D721Med (cell line): ENCODE measurements around the gene TLK1.

Source experiments
- DNase-seq: peaks from one replicate; pipeline ENCODE4 v3.0.0; 2011; ENCODE audit warnings: low spot score; ENCODE audit not compliant: insufficient read length
- FAIRE-seq: peaks from 2 replicates; lab custom pipeline; 2011; peaks lifted over from hg19 to GRCh38; lab: Jason Lieb, UNC
- CTCF ChIP-seq: IDR thresholded peaks from 2 replicates; pipeline ENCODE4 v1.5.1; 2012; ENCODE audit warnings: mild to moderate bottlenecking, control low read depth; ENCODE audit not compliant: insufficient read depth; ENCODE audit errors: missing control alignments

The TLK1 gene

GRCh38 chr2:171124541-171124940 is 36.2 kb downstream of the TLK1 start:
- no peak for DNase-seq
- TF ChIP-seq CTCF = no peak
- FAIRE-seq = no peak

- no peak for TF ChIP-seq CTCF
- DNase-seq (no peak), FAIRE-seq (no peak)
Measured at GRCh38 chr2:171109571-171109970, 51.1 kb downstream of the TLK1 start.

DNA sequence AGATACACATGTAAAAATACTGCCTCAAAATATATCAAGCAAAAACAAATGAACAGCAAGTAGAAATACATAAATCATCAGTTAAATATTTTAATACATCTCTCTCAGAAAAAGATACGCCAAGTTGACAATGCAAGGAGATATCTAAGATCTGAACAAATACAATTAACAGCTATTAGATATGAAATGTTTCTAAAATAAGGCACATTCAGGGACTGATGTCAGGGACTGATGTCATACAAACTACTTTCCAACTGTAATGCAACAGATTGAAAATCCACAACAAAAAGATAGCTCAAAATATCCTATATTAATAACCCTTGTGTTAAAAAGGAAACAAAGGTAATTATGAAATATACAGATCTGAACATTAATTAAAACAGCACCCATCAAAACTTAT is 51.7 kb downstream of the TLK1 start:
- DNase-seq (no peak), FAIRE-seq (peak; percentile 64)
- no peak for TF ChIP-seq CTCF

GRCh38 chr2:171107803-171108202 is 52.9 kb downstream of the TLK1 start:
- no peak for TF ChIP-seq CTCF
- FAIRE-seq (peak; percentile 16), DNase-seq (no peak)

DNA sequence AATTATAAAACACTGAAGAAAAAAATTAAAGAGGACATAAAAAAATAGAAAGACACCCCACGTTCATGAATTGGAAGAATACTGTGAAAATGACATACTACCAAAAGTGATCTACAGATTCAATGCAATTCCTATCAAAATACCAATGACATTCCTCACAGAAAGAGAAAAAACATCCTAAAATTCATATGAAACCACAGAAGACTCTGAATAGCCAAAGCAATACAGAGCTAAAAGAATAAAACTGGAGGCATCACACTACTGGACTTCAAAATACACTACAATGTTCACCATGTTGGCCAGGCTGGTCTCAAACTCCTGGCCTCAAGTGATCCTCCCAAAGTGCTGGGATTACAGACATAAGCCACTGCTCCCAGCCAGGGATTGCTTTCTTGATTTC is 56.3 kb downstream of the TLK1 start:
- FAIRE-seq (peak; percentile 21), DNase-seq (no peak)
- TF ChIP-seq CTCF = no peak

DNA sequence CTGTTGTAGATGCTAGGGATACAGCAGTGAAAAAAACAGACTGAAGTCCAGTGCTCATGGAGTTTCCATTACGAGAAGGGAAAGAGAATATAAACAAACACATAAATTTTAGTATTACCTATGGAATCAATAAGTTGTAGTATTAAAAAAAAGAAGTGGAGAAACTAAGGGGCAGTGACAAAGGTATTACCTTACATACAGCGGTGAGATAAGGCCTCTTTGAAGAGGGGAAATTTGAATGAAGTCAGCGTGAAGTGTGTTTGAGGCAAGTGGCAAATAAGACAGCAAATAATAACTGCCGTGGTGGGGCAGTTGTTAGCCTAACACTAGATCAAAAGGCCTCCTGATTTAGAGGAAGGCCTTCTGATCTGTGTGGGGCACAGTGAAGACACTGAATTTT is 57.9 kb downstream of the TLK1 start:
- no peak for FAIRE-seq
- TF ChIP-seq CTCF = no peak
- no peak for DNase-seq

DNA sequence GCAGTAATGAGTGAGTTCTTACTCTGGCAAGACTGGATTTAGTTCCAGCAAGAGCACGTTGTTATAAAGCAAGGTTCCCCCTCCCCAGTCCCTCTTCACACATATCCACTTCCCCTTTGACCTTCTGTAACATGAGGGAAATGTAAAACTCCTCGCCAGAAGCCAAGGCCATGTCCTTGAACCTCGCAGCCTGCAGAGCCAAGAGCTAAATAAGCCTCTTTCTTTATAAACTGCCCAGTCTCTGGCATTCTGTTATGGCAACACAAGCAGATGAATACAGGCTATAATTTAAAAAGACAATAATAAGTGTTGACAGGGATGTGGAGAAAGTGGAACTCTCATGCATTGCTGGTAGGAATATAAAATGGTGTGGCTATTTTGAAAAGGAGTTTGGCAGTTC is 60.3 kb downstream of the TLK1 start:
- no peak for FAIRE-seq
- no peak for TF ChIP-seq CTCF
- DNase-seq = no peak
